ENCODE data around the gene NAT10.

Gene NAT10

DNA sequence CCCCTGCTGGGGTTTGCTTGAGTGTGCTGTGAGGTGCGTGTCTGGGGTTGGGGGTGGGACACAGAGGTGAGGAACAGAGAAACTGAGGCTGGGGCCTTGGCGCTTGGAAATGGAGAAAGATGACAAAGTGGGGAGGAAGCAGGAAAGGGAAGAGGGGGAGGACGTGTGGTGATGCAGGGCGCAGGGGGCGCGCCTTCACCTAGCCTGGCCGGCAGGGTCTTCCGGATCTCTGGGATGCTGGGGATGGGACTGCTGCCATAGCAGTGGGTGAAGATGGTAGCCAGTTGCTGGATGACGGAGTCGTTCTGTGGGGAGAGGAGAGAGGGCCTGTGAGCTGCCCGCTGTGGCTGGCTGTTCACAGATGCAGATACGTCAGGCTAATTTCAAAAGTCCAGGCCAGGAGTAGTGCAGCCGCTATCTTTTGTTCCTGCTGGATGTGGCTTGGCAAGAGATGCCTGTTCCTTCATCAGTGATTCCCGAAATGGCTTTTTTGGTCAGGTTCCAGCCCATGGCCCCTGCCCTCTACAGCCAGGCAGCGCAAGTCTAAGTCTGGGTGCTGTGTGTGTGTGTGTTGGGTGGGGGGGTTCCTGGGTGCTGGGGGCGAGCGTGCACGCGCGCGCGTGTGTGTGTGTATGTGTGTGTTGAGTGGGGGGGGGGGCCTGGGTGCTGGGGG is 54.8 kb downstream of the NAT10 start:
- TF ChIP-seq FOXP2 (optimal IDR thresholded peaks at IDR 0.05; ENCODE audit: borderline replicate concordance, extremely low read depth, extremely low read length, insufficient read depth) = no peak
- TF ChIP-seq TAF1 (IDR thresholded peaks at IDR 0.05; ENCODE audit: borderline replicate concordance, insufficient read depth, low read length) = no peak
- TF ChIP-seq, protein P1, sequence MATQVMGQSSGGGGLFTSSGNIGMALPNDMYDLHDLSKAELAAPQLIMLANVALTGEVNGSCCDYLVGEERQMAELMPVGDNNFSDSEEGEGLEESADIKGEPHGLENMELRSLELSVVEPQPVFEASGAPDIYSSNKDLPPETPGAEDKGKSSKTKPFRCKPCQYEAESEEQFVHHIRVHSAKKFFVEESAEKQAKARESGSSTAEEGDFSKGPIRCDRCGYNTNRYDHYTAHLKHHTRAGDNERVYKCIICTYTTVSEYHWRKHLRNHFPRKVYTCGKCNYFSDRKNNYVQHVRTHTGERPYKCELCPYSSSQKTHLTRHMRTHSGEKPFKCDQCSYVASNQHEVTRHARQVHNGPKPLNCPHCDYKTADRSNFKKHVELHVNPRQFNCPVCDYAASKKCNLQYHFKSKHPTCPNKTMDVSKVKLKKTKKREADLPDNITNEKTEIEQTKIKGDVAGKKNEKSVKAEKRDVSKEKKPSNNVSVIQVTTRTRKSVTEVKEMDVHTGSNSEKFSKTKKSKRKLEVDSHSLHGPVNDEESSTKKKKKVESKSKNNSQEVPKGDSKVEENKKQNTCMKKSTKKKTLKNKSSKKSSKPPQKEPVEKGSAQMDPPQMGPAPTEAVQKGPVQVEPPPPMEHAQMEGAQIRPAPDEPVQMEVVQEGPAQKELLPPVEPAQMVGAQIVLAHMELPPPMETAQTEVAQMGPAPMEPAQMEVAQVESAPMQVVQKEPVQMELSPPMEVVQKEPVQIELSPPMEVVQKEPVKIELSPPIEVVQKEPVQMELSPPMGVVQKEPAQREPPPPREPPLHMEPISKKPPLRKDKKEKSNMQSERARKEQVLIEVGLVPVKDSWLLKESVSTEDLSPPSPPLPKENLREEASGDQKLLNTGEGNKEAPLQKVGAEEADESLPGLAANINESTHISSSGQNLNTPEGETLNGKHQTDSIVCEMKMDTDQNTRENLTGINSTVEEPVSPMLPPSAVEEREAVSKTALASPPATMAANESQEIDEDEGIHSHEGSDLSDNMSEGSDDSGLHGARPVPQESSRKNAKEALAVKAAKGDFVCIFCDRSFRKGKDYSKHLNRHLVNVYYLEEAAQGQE (IDR thresholded peaks at IDR 0.05; ENCODE audit: insufficient read depth in 1 of 2, low read depth in 2 of 2, low read length in 2 of 2) = no peak
- TF ChIP-seq SIN3A (IDR thresholded peaks at IDR 0.05; ENCODE audit: borderline replicate concordance, insufficient read depth, low read length) = no peak
- TF ChIP-seq POLR2AphosphoS5 (IDR thresholded peaks at IDR 0.05; ENCODE audit: low read depth, low read length) = no peak

DNA sequence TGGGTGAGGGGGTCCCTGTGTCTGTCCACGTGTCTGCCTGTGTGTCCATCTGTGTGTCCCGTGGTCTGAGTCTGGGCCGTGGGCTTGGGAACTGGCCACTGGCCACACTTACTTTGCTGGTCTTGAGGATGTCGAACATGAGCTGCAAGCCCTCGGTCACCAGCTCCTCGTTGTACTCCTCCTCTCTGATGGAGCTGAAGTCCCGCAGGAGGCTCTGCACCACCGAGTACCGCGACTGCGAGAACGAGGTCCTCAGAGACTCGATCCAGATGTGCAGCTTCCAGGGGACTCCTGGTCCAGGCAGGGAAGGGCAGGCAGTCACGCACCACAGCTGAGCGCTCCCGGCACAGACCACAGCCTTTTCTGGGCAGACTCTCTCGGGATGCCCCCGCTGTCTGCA is 55.4 kb downstream of the NAT10 start:
- TF ChIP-seq, protein P1 (IDR thresholded peaks at IDR 0.05; ENCODE audit: insufficient read depth in 1 of 2, low read depth in 2 of 2, low read length in 2 of 2) = no peak
- TF ChIP-seq TAF1 (IDR thresholded peaks at IDR 0.05; ENCODE audit: borderline replicate concordance, insufficient read depth, low read length) (no peak), POLR2AphosphoS5 (IDR thresholded peaks at IDR 0.05; ENCODE audit: low read depth, low read length) (no peak), SIN3A (IDR thresholded peaks at IDR 0.05; ENCODE audit: borderline replicate concordance, insufficient read depth, low read length) (no peak), FOXP2 (optimal IDR thresholded peaks at IDR 0.05; ENCODE audit: borderline replicate concordance, extremely low read depth, extremely low read length, insufficient read depth) (no peak)

DNA sequence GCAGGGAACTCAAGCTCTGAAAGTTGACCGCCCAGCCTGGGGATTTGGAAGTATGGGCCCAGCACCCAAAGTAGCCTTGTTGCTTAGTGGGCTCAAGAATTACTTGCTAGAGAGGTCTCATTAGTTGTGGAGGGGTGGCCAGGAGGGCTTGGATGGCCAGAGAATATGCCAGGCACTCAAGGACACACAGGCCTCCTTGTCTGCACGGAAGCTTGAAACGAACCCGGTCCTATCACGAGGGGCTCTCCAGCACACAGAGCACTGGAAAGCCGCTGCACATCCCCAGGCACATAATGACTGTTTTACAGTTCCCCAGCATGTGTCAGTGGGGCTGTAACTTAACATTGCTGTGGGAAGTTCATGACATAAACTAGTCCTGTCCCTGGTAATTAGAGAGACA is 55.9 kb downstream of the NAT10 start:
- TF ChIP-seq, protein P1 (IDR thresholded peaks at IDR 0.05; ENCODE audit: insufficient read depth in 1 of 2, low read depth in 2 of 2, low read length in 2 of 2) = no peak
- TF ChIP-seq FOXP2 (optimal IDR thresholded peaks at IDR 0.05; ENCODE audit: borderline replicate concordance, extremely low read depth, extremely low read length, insufficient read depth) (no peak), POLR2AphosphoS5 (IDR thresholded peaks at IDR 0.05; ENCODE audit: low read depth, low read length) (no peak), SIN3A (IDR thresholded peaks at IDR 0.05; ENCODE audit: borderline replicate concordance, insufficient read depth, low read length) (no peak), TAF1 (IDR thresholded peaks at IDR 0.05; ENCODE audit: borderline replicate concordance, insufficient read depth, low read length) (no peak)

DNA sequence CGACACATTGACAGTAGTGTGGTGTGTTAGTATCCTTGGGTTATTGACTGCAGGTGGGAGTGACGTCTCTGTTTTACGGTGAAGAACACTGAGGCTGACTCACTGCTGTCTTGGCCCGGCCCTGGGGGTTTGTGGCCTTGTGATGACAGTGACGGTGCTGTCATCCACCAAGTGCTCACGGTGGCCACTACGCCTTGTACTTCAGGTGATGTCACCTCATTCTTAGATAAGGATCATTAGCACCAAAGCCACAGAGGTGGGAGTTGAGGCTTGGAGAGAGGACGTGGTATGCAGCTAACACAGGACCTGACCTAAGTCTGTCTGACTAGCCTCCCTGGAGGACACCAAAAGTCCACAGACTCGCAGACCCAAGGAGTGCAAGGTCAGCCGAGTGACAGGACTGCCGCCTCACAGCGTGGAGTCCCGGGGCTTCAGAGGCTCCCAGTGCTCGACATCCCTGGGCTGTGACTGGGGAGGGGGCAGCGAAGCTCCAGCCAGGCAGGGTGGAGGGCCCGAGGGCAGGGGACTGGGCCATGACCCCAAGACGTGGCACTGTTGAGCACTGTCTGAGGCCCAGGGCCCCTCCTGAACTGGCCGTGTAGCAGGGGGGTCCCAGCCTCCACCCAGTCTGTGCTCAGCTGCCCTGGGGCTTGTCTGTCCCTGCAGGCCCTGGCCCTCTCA is 56.5 kb downstream of the NAT10 start:
- TF ChIP-seq TAF1 (IDR thresholded peaks at IDR 0.05; ENCODE audit: borderline replicate concordance, insufficient read depth, low read length) (no peak), POLR2AphosphoS5 (IDR thresholded peaks at IDR 0.05; ENCODE audit: low read depth, low read length) (no peak), SIN3A (IDR thresholded peaks at IDR 0.05; ENCODE audit: borderline replicate concordance, insufficient read depth, low read length) (no peak), FOXP2 (optimal IDR thresholded peaks at IDR 0.05; ENCODE audit: borderline replicate concordance, extremely low read depth, extremely low read length, insufficient read depth) (no peak)
- TF ChIP-seq, protein P1 (IDR thresholded peaks at IDR 0.05; ENCODE audit: insufficient read depth in 1 of 2, low read depth in 2 of 2, low read length in 2 of 2) = no peak
